Stomach (tissue), 4 donors: Measurements from ENCODE around the gene MAP2K1.

Experiments used
- CTCF ChIP-seq, 7 experiments: fragments of 450-650 bp in 4 of 7; fragments of 200-600 bp in 3 of 7; sonication (generic) in 3 of 7; IDR thresholded peaks; one replicate each; pipeline ENCODE4 v1.5.1; 2016 to 2019; ENCODE audit warnings: antibody characterized with exemption in 7 of 7, control low read depth in 2 of 7, mild to moderate bottlenecking in 1 of 7
- POLR2A ChIP-seq, 4 donors: fragments of 450-650 bp; IDR thresholded peaks; one replicate each; pipeline ENCODE4 v1.6.1; 2016; ENCODE audit warnings: antibody characterized with exemption in 4 of 4, control low read depth in 2 of 4, mild to moderate bottlenecking in 1 of 4, moderate library complexity in 1 of 4
- POLR2AphosphoS5 ChIP-seq, 3 donors: sonication (generic); formaldehyde crosslinking; IDR thresholded peaks; one replicate each; pipeline ENCODE4 v1.6.1; 2016; ENCODE audit warnings: antibody characterized with exemption in 3 of 3

GRCh38 chr15:66378814-66379430 lies 7.8 kb upstream of the MAP2K1 start:
- no peak for TF ChIP-seq CTCF (IDR thresholded peaks at IDR 0.05)
- no peak for TF ChIP-seq POLR2AphosphoS5 (IDR thresholded peaks at IDR 0.05)
- no peak for TF ChIP-seq POLR2A (IDR thresholded peaks at IDR 0.05)
